Measurements from ENCODE around the gene M1AP. TPM values are rescaled to one million over a fixed set of nuclear protein-coding genes. Genes with fewer than 3 reads are reported as not detected.
A peak's percentile ranks its signal among the peaks of the same experiment; 100 is the strongest.

Gene M1AP
- total and polyA plus RNA-seq, 5 donors = 0.07 to 1.1 (median 0.31) TPM; not detected in 1

- H3K4me1 ChIP-seq (ENCODE audit: control insufficient read depth, insufficient read depth, low read length) = no peaks in the 10 kb centered on the region
- no peaks in the 10 kb centered on the region for H3K27me3 ChIP-seq (ENCODE audit: control insufficient read depth, insufficient read depth)
- H3K9me3 ChIP-seq (ENCODE audit: control insufficient read depth, low read length) = no peaks in the 10 kb centered on the region
- DNase-seq = no peak
- no peak overlapping the region for H3K4me3 ChIP-seq (ENCODE audit: low read length)
- intact Hi-C loops (cut with DNase I) = loop anchor here in 1 of 4 donors (10.0 kb wide), 1 partner anchor 46 kb away; no protein-coding TSS in a partner anchor
- H3K27ac ChIP-seq (ENCODE audit: low read length) = no peak overlapping the region
- 75% methylated on average over 7 of the region's 7 CpGs for WGBS
- ATAC-seq = no peak
Observed at GRCh38 chr2:74538881-74539339, 109.2 kb downstream of the M1AP start.

GRCh38 chr2:74537140-74537539, 111.0 kb downstream of the M1AP start:
- 62% methylated on average over 4 of the region's 4 CpGs for WGBS
- H3K27ac ChIP-seq (ENCODE audit: low read length) = no peak overlapping the region
- DNase-seq (no peak), ATAC-seq (no peak)
- no peak overlapping the region for H3K4me3 ChIP-seq (ENCODE audit: low read length)
- H3K9me3 ChIP-seq (ENCODE audit: control insufficient read depth, low read length) = no peaks in the 10 kb centered on the region
- H3K4me1 ChIP-seq (ENCODE audit: control insufficient read depth, insufficient read depth, low read length) = no peaks in the 10 kb centered on the region
- intact Hi-C loops (cut with DNase I) = loop anchor here in 1 of 4 donors (10.0 kb wide), 1 partner anchor 48 kb away; no protein-coding TSS in a partner anchor
- no peaks in the 10 kb centered on the region for H3K27me3 ChIP-seq (ENCODE audit: control insufficient read depth, insufficient read depth)

- ATAC-seq = no peak
- DNase-seq = no peak
- no peak overlapping the region for H3K4me3 ChIP-seq (ENCODE audit: low read length)
- no peak overlapping the region for H3K27ac ChIP-seq (ENCODE audit: low read length)
- no peaks in the 10 kb centered on the region for H3K27me3 ChIP-seq (ENCODE audit: control insufficient read depth, insufficient read depth)
- 84% methylated on average over 23 of the region's 23 CpGs for WGBS
- H3K4me1 ChIP-seq (ENCODE audit: control insufficient read depth, insufficient read depth, low read length) = peaks cover 3% of the 10 kb centered on the region
- intact Hi-C loops (cut with DNase I) = loop anchor here in 1 of 4 donors (10.0 kb wide), 1 partner anchor 48 kb away; no protein-coding TSS in a partner anchor
- H3K9me3 ChIP-seq (ENCODE audit: control insufficient read depth, low read length) = no peaks in the 10 kb centered on the region
Observed at GRCh38 chr2:74536166-74536950, 111.8 kb downstream of the M1AP start.

GRCh38 chr2:74535440-74535965, 112.6 kb downstream of the M1AP start:
- DNase-seq (no peak), ATAC-seq (no peak)
- intact Hi-C loops (cut with DNase I) = loop anchor here in 1 of 4 donors (10.0 kb wide), 1 partner anchor 49 kb away; no protein-coding TSS in a partner anchor
- no peaks in the 10 kb centered on the region for H3K9me3 ChIP-seq (ENCODE audit: control insufficient read depth, low read length)
- 90% methylated on average over 10 of the region's 10 CpGs for WGBS
- H3K27ac ChIP-seq (ENCODE audit: low read length) = no peak overlapping the region
- no peak overlapping the region for H3K4me3 ChIP-seq (ENCODE audit: low read length)
- H3K4me1 ChIP-seq (ENCODE audit: control insufficient read depth, insufficient read depth, low read length) = peaks cover 3% of the 10 kb centered on the region
- H3K27me3 ChIP-seq (ENCODE audit: control insufficient read depth, insufficient read depth) = no peaks in the 10 kb centered on the region

GRCh38 chr2:74534411-74534810, 113.7 kb downstream of the M1AP start:
- WGBS = 79% methylated on average over 12 of the region's 12 CpGs
- Histone ChIP-seq H3K4me3 (ENCODE audit: low read length) (no peak overlapping the region), H3K9me3 (ENCODE audit: control insufficient read depth, low read length) (no peaks in the 10 kb centered on the region), H3K27me3 (ENCODE audit: control insufficient read depth, insufficient read depth) (no peaks in the 10 kb centered on the region), H3K27ac (ENCODE audit: low read length) (no peak overlapping the region), H3K4me1 (ENCODE audit: control insufficient read depth, insufficient read depth, low read length) (peaks cover 3% of the 10 kb centered on the region)
- intact Hi-C loops (cut with DNase I) = loop anchor here in 1 of 4 donors (10.0 kb wide), 1 partner anchor 50 kb away; no protein-coding TSS in a partner anchor
- DNase-seq = no peak
- ATAC-seq = no peak

GRCh38 chr2:74533464-74533863, 114.7 kb downstream of the M1AP start:
- Histone ChIP-seq H3K27ac (ENCODE audit: low read length) (no peak overlapping the region), H3K9me3 (ENCODE audit: control insufficient read depth, low read length) (no peaks in the 10 kb centered on the region), H3K4me1 (ENCODE audit: control insufficient read depth, insufficient read depth, low read length) (peaks cover 3% of the 10 kb centered on the region), H3K4me3 (ENCODE audit: low read length) (no peak overlapping the region), H3K27me3 (ENCODE audit: control insufficient read depth, insufficient read depth) (no peaks in the 10 kb centered on the region)
- no peak for DNase-seq
- intact Hi-C loops (cut with DNase I) = loop anchor here in 1 of 4 donors (10.0 kb wide), 1 partner anchor 51 kb away; no protein-coding TSS in a partner anchor
- WGBS = 79% methylated on average over 4 of the region's 4 CpGs
- ATAC-seq = no peak

- Histone ChIP-seq H3K4me3 (ENCODE audit: low read length) (no peak overlapping the region), H3K4me1 (ENCODE audit: control insufficient read depth, insufficient read depth, low read length) (peaks cover 3% of the 10 kb centered on the region), H3K27ac (ENCODE audit: low read length) (no peak overlapping the region), H3K9me3 (ENCODE audit: control insufficient read depth, low read length) (no peaks in the 10 kb centered on the region), H3K27me3 (ENCODE audit: control insufficient read depth, insufficient read depth) (no peaks in the 10 kb centered on the region)
- DNase-seq = no peak
- ATAC-seq = no peak
- intact Hi-C loops (cut with DNase I) = loop anchor here in 1 of 4 donors (10.0 kb wide), 1 partner anchor 53 kb away; no protein-coding TSS in a partner anchor
Observed at GRCh38 chr2:74532222-74532621, 115.9 kb downstream of the M1AP start.

GRCh38 chr2:74531666-74532065, 116.5 kb downstream of the M1AP start:
- no peak overlapping the region for H3K27ac ChIP-seq (ENCODE audit: low read length)
- H3K9me3 ChIP-seq (ENCODE audit: control insufficient read depth, low read length) = no peaks in the 10 kb centered on the region
- no peak for ATAC-seq
- DNase-seq = no peak
- H3K4me1 ChIP-seq (ENCODE audit: control insufficient read depth, insufficient read depth, low read length) = peaks cover 3% of the 10 kb centered on the region
- intact Hi-C loops (cut with DNase I) = loop anchor here in 1 of 4 donors (10.0 kb wide), 1 partner anchor 53 kb away; no protein-coding TSS in a partner anchor
- no peak overlapping the region for H3K4me3 ChIP-seq (ENCODE audit: low read length)
- WGBS = 77% methylated on average over 7 of the region's 7 CpGs
- H3K27me3 ChIP-seq (ENCODE audit: control insufficient read depth, insufficient read depth) = no peaks in the 10 kb centered on the region

- H3K27me3 ChIP-seq (ENCODE audit: control insufficient read depth, insufficient read depth) = no peaks in the 10 kb centered on the region
- peak; percentile 32 to 54 for ATAC-seq
- WGBS = 1% methylated on average over 54 of the region's 54 CpGs
- H3K4me1 ChIP-seq (ENCODE audit: control insufficient read depth, insufficient read depth, low read length) = peaks cover 3% of the 10 kb centered on the region
- intact Hi-C loops (cut with DNase I) = loop anchor here in 1 of 4 donors (10.0 kb wide), 1 partner anchor 54 kb away; no protein-coding TSS in a partner anchor
- peak overlapping the region; percentile 85 for H3K4me3 ChIP-seq (ENCODE audit: low read length)
- peak; percentile 56 to 84 (median 80) for DNase-seq
- H3K9me3 ChIP-seq (ENCODE audit: control insufficient read depth, low read length) = no peaks in the 10 kb centered on the region
- peak overlapping the region; percentile 61 for H3K27ac ChIP-seq (ENCODE audit: low read length)
Observed at GRCh38 chr2:74530239-74531187, 117.6 kb downstream of the M1AP start.
